HG03060 (cell line): Measurements from ENCODE around the gene CAPZB.
A peak's percentile ranks its signal among the peaks of the same experiment; 100 is the strongest.
"Not testable (repeated sequence)": the region's sequence is repeated elsewhere in the genome, so short reads cannot be mapped to it uniquely, and the experiment has no call there.

ENCODE experiments used
- ATAC-seq: cut with Tn5 transposase; IDR thresholded peaks from one replicate; pipeline ENCODE4 v1.9.1; 2021; ENCODE audit warnings: low read depth, moderate number of reproducible peaks; ENCODE audit not compliant: unreplicated experiment

The CAPZB gene

DNA sequence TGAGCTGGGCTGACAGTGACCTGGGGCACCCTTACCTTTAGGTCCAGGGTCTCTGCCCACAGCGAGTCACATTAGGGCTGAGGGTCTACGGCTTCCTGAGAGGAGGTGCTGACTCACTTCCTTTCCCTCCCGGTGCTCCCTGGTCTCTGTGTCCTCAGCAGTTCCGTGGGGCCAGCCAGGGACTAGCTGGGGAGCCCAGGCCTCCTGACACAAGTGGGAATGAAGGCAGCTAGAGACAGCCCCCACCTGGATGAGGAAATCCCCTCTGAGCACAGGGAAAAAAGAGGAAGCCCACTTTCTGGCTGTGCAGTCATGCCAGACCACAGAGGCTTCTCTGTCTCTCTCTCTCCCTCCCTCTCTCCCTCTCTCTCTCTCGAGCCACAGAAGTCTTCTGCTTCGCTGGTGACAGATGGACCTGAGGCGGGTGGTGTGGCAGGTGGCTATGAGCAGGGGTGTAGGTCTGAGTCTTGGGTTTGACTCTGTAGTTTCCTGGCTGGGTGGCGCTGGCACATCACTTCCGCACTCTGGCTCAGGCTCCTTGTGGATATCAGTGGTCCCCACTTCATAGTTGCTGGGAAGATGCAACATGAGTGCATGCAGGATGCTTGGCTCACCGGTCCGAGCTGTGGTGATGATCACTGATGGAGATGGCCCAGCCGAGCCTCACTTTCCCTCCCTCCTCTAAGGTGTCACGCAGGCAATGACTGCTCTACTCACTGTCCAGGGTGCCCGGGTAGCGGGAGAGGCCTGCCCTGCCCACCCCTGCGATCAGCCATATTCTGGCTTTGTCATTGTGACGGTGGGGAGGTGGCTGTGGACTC is 169.8 kb downstream of the CAPZB start:
- no peak for ATAC-seq

DNA sequence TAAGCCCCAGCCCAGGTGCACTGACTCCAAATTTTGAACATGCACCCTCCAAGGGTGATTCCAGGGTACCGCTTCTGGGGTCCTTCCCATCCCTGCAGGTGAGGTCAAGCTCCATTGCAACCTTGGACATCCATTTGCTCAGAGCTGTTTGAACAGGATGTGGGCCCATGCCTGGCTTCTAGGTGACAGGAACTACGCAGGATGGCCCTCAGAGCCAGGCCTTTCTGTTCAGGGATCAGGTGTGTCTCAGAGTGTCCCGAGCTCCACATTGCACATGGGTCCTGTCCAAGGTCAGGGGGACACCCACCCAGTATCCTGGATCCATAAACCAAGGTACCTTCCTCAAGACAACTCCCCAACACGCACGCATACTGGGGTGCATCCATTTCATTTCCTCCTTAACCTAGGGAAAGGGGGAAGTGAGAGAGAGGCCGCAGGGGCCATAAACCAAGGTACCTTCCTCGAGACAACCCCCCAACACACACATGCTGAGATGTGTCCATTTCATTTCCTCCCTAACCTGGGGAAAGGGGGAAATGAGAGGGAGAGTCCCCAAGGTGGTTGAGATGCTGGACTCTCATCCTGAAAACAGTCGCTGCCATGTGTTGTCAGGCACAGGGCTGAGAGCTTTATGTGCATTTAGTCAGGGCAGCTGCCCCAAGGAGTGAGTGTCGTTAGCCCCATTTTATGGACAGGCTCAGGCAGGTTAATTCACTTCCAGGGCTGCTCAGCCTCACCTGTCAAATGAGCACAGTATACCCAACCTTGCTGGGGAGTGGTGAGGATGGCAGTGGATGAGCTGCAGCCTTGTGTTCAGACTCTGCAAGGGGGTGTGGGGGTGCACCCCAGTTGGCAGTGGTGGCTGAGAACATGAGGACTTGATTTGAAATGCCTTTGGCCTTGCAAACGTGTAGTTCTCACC is 171.1 kb downstream of the CAPZB start:
- no peak for ATAC-seq

DNA sequence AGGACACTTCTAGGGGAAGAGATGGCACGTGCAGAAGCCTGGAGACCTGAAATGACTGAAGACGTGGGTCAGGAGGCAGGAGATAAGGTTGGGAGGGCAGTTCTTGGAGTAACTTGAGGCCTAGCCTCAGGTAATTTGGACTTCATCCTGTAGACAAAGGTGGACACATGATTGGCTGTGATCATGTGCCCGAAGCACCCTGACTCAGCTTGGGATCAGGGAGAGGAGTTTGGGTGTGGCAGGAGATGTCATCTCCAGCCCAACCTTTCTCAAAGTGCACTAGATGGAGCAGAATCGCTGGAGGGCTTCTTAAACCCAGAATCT is 171.7 kb downstream of the CAPZB start:
- no peak for ATAC-seq

DNA sequence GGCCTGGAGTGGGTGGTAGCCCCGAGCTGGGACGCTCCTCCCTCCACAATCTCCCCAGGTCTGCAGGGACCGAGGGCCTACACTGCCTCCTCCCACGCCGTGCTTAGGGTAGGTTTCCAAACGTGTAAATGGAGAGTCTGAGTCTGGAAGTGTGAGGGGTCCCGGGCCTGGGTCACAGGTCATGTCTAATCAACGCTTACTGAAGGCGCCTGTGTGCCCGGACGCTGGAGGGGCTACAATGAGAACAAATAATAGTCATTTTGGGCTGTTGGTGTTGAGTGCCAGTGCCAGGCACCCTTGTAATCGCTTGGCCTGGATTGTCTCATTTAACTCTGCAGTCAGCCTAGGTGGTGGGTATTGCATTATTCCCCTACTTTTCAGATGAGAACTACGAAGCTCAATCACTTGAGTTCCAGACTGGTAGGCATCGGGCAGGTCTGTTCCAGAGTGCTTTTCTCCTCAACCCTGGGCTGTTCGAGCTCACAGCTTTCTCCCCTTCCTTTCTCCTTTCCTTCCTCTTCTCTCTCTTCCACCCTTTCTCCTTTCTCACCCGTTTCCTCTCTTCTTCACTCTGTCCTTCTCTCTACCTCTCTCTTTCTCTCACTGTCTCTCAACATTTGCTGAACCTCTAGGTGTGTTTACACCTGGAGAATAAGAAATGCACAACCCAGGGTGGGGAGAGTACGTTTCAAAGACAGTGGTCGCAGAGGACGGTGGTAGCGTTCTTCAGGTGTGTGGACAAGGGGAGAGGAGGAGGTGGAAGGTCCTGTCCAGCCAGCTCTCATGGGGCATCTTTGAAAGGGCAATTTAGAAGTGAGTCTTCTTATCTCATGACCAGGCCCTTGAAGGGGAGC is 172.3 kb downstream of the CAPZB start:
- ATAC-seq = no peak

DNA sequence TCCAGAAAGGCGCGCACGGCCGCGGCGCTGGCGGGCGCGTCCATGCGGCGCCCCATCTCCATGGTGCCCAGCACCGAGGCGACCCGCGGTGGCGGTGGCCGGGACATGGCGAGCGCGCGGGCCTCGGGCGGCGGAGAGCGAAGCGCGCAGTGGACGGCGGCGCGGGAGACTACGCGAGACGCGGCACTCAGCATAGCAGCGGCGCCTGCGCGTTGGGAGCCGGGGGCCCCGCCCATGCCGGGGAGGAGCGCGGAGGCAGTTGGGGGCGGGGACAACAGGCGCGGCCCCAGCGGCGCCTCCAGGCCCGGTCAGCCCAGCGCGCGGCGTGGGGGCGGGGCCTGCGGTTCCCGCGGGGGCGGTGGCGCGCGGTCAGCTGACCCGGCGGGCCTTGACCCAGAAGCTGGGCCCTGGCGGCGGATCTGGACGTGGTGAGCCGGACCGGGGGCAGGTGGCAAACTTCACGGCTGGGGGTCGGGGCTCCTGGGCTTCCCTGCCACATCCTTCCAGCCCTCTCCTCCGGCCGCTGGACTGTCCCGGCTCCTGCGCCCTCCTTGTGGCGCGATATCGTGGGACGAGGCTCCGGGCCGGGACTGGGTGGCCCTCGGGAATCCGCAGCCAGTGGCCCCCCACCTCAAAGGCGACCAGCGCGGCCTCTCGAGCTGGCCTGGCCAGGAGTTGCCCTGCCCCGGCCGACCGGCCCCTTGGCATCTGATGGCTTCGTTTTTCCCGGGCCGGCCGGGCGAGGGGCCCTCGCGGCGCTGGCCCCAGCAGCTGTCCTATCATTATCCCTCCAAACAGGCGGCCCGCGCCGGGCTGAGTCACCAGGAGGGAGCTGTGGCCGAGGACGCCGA is 173.2 kb downstream of the CAPZB start, which contains the start of the genes AKR7A2 and SLC66A1:
Gene AKR7A2, minus strand, starts transcription at position 214 of the 851 bp plus-strand sequence. Its CDS starts 20 bp downstream, at position 194.
Gene SLC66A1, plus strand, starts transcription at position 396 of the 851 bp plus-strand sequence. CDS start 5,352 bp downstream, outside the sequence.
- ATAC-seq = peak; percentile 33

DNA sequence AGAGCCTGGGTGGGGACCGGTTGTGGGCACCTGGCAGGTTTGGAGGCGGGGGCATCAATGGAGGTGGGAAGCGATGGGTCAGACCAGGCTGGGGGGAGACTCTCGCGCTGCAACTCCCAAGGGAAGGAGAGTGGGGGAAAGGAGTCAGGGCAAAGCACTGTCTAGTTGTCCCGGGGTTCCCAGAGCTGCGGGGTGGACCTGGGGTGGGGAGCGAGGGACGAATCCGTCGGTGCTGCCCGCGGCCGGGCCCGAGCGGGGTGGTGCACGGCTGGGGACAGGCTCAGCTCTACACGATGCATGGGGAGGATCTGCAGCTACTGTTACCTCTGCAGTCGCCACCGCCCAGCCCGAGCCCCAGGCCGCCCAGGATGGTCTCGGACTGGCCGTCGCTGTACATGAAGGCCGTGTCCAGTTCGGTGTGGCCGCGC is 173.8 kb downstream of the CAPZB start:
- ATAC-seq = no peak

DNA sequence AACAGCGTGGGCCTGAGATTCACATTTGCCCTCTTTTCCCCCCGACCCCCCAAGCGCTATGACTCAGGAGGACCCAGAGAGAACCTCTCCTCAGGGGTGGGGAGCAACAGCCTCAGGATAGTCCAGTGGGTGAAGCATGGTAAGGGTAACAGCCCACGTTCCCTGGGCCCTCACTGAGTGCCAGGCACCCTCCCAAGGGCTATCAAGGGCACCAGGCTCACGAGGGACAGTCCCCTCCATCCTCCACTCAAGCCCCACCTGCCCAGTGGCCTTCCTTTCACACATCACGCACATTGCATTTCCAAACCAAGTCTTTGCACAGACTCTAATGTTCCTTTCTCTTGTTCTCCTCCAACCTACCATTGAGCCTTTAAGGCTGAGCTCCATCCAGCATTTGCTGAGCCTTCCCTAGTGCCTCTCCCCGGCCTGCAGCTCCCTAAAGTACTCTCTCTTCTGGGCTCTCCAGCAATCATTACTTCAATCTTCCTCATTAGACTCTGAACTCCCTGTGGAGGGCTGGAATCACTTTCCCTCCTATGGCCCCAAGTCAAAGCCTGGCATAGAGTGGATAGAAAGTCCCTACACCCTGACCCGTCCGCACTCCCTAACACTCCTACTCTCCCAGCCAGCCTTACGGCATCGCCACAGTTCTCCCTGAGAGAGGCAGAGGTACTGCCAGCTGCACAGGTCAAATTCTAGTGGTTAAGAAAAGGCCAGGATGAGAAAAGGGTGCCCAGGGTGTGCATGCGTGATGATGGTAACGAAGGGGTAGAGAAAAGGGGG is 174.4 kb downstream of the CAPZB start:
- ATAC-seq = no peak

DNA sequence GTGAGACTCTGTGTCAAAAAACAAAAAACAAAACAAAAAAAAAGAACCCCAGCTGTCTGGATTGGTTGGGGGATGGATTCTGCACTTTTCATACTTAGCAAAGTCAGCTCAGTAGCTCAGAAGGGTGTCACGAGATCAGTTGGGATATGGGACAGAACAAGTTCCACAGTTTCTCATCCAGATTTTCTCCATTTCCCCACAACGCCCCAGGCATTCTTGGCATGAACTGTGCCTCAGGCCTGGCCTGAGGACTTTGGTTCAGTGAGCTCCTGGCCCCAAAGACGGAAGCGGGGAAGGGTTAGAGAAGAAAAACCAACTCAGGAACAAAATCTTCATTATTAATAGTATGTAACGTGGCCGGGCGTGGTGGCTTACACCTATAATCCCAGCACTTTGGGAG is 175.3 kb downstream of the CAPZB start:
- ATAC-seq = no peak

DNA sequence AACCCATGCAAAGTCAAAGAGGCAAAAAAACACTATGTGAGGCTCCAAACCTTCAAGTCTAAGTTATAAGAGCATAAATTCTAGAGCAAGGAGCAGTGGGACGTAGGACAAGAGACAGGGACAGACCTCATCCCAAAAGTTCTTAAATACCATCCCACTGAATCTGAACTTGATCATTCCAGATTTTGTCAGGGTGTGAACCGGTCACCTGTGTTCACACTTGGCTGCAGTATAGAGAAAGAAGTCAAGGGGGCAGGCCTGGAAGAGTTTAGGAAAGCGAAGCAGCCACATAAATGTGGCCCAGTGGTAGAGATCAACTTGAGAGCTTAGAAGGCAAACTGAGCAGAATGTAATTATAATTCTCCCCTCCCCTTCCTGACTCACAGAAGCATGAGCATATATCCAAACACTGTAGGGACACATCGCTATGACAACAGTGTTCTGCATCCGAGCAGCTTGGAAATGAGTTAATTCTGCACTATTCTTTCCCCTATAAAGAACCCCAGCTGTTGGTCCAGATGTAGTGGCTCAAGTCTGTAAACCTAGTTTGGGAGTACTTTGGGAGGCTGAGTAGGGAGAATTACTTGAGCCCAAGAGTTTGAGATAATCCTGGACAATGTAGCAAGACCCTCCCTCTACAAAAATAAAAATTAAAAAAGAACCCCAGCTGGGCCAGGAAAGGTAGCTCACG is 176.1 kb downstream of the CAPZB start:
- no peak for ATAC-seq

DNA sequence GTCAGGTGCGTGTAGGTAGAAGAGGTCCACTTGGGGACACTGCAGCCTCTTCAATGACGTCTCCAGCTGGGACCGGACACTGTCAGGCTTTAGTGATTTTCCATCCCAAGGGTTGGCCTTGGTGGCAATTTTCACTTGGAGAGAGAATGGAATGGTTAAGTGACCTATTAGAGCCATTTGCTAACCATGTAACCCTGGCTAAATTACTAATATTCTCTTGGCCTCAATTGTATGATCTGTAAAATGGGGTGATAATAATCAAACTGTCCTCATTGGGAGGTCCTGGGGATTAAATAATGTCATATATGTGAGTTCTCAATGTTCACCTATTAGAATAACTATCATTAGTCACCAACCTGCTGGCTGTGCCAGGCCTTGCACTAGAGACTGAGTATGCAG is 176.8 kb downstream of the CAPZB start:
- ATAC-seq = no peak

DNA sequence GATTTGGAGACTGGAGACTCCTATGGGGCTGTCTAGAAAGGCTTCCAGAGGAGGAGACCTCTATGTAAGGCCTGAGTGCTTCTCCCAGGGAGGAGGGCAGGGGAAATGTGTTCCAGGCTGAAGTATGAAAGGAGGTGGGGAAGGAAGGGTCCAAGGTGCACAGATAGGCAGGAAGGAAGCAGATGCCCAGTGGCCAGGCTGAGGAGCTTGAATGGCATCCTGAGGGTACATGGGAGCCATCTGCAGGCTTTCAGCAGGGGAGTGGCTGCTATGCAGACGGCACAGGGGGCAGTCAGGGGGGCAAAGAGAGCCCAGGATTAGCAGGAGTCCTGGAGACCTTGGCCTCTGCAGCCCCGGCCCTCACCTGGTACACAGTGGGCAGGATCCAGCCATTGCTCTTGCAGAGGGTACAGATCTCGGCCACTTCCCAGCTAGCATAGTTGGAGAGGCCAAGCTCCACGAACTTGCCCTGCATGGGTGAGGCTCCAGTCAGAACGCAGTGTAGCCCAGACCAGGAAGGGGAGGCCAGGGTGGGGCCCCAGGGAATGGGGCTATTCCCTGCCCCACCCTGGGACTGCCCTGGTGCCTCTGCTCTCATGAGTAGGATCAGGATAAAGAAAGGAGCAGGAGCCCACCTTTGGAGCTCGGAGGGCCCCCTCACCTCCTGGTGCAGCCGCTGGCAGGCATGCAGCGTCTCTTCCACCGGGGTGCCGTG is 177.4 kb downstream of the CAPZB start:
- ATAC-seq = no peak

DNA sequence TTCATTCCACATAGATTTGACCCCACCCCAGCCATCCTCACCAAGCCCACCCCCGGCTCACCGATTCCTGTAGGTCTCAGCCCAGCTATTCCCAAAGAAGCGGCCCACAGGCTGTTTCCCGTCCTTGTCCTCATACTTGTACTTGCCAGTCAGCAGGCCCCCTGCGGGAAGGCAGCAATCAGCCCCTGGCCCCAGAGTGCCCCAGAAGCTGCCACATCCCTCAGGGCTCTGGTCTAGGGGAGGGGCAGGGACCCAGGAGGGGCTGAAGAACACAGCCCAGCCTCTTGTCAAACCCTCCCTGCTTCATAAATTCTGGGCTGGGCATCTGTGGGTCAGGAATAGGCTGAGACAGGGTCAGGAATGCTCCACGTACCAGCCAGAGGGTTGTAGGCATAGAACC is 178.4 kb downstream of the CAPZB start:
- ATAC-seq = no peak

DNA sequence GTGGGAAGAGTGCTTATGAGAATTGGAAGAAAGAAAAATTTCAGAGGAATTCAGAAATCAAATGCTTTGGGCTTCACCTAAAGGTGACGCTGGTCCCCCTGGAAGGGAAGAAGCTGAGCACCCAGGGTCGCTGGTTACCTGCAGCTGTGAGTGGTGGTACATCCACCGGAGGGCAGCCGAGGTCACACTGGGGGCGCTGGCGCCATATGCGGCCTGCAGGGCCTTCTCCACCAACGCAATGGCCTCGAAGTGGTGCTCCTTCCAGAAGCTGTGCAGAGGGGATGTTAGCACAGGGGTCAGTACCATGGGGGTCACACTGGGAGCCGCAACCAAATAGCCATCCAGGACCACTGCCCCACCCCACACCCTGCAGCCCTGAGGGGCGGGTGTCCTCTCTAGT is 179.5 kb downstream of the CAPZB start:
- ATAC-seq = no peak

DNA sequence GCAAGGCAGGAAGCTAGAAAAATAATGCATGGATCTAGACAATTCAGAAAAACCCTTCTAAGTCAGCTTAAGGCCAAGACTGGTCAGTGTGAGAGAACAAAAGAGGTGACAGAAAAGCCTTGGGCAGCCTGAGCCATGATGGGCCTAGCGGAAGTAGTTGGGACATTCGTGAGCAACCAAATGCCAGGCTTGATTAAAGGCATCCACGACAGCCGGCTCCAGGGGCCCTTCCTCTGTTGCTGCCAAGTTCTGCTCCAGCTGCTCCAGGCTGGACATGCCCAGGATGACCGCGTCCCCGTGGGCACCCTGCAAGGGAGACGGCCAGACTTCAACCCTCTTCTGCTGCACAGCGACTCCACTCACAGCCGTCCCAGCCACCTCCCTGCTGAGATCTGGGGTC is 181.3 kb downstream of the CAPZB start:
- ATAC-seq = not testable (repeated sequence)

DNA sequence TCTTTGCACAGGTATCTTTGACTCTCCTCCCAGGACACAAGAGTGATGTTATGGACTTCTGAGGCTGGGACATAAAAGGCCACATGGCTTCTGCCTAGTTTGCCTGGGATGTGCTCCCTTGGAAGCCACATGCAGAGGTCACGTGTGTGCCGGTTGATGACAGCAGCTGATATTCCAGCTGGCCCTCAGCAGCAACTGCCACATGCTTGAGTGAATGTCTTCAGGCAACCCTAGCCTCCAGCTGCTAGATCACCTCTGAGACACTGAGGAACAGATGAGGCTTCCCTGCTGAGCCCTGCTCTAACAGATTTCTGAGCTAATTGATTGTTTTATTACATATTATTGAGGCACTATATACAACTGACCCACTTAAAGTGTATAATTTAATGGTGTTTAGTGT is 185.1 kb downstream of the CAPZB start:
- no peak for ATAC-seq

DNA sequence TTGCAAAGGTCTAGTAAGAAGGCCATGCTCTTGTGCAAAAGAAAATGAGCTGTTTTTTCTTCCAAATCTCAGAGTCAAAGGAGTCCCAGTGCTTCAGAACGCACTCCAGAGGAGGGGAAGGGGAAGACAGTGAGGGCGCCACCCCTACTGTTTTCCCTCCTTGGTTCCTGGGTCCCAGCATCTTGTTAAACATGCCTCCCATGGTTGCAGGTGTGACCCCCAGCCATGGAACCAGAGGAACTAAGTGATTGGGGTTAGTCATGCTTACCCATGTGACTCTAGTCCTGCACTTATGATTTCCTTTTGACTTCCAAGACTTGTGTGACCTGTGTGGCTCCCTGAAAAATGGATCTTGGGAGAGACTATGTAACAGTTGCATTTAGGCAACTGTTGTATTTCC is 190.7 kb downstream of the CAPZB start:
- no peak for ATAC-seq

DNA sequence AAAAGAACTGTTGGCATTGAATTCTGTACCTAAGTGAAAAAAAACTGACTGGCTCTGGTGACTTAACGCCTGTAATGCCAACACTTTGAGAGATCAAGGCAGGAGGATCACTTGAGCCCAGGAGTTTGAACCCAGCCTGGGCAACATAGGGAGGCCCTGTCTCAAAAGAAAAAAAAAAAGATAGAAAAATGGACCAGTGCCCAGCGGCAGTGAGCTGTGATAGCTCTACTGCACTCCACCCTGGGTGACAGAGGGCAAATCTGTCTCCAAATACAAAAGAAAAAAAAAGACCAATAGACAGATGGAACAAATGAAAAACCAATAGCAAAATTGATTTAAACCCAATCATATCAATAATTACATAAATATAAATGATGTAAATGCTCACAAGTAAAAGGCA is 196.1 kb downstream of the CAPZB start:
- ATAC-seq = no peak
